GM21528 (cell line): ENCODE results near the gene C5orf58.

Source experiments
- ATAC-seq: cut with Tn5 transposase; IDR thresholded peaks from one replicate; pipeline ENCODE4 v1.9.1; 2021; ENCODE audit warnings: mild to moderate bottlenecking, moderate library complexity; ENCODE audit not compliant: unreplicated experiment, low FRiP score

The C5orf58 gene

GRCh38 chr5:170252109-170252508 is 19.3 kb downstream of the C5orf58 start:
- no peak for ATAC-seq

- no peak for ATAC-seq
Observed at GRCh38 chr5:170252720-170253350, 20.1 kb downstream of the C5orf58 start.

GRCh38 chr5:170254056-170254455 is 21.3 kb downstream of the C5orf58 start:
- peak; percentile 95 for ATAC-seq

GRCh38 chr5:170256571-170256970 is 23.8 kb downstream of the C5orf58 start:
- no peak for ATAC-seq

- no peak for ATAC-seq
Observed at GRCh38 chr5:170257370-170257769, 24.6 kb downstream of the C5orf58 start.

GRCh38 chr5:170261528-170262043 is 28.8 kb downstream of the C5orf58 start:
- ATAC-seq = no peak

GRCh38 chr5:170262061-170263045 is 29.6 kb downstream of the C5orf58 start:
- ATAC-seq = no peak

GRCh38 chr5:170263906-170264305 is 31.1 kb downstream of the C5orf58 start:
- no peak for ATAC-seq

GRCh38 chr5:170265522-170265921 is 32.7 kb downstream of the C5orf58 start:
- ATAC-seq = no peak

GRCh38 chr5:170266570-170267381 is 34.0 kb downstream of the C5orf58 start:
- no peak for ATAC-seq

GRCh38 chr5:170267431-170268152 is 34.8 kb downstream of the C5orf58 start:
- ATAC-seq = peak; percentile 78

- ATAC-seq = no peak
Observed at GRCh38 chr5:170268153-170268689, 35.4 kb downstream of the C5orf58 start.

GRCh38 chr5:170268884-170269283 is 36.1 kb downstream of the C5orf58 start:
- ATAC-seq = no peak

- ATAC-seq = no peak
Observed at GRCh38 chr5:170269579-170269978, 36.8 kb downstream of the C5orf58 start.

GRCh38 chr5:170270293-170271069 is 37.7 kb downstream of the C5orf58 start:
- no peak for ATAC-seq

GRCh38 chr5:170273968-170274710 is 41.4 kb downstream of the C5orf58 start:
- ATAC-seq = no peak

- ATAC-seq = no peak
Observed at GRCh38 chr5:170275376-170275994, 42.7 kb downstream of the C5orf58 start.

GRCh38 chr5:170276140-170276539 is 43.4 kb downstream of the C5orf58 start:
- ATAC-seq = no peak
